ENCODE results near the gene EVI2B. TPM values are rescaled to one million over a fixed set of nuclear protein-coding genes. Genes with fewer than 3 reads are reported as not detected.

EVI2B gene
- total RNA-seq, 1 donor from 2014 or later, result not detected

DNA sequence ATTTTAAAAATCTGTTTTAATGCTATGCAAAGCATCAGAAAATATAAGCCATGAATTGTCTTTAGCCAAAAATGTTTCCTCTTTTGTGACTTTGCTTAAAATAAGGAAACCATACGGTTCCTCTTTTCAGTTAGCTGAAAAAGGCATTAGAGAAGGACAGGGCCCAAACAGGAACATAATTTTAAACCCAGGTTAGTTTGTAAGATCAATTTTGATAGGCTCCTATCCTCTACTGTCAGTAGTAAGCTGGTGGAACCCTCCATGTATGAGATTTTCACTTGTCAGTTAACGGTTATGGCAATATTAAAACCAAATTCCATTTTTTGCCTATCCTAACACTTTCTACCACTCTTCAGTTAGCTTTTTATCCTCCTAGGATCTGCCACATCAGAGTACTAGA lies 4.3 kb downstream of the EVI2B start:
- no peaks in the 10 kb centered on the region for H3K27me3 ChIP-seq (ENCODE audit: control insufficient read depth, insufficient read depth, low read length)
- no peak for DNase-seq (ENCODE audit: low read depth)
- H3K36me3 ChIP-seq (ENCODE audit: control insufficient read depth, insufficient read depth, low read length), result no peaks in the 10 kb centered on the region
- no peak overlapping the region for H3K4me3 ChIP-seq (ENCODE audit: low read depth, low read length)
- TF ChIP-seq CTCF (IDR thresholded peaks at IDR 0.05; ENCODE audit: insufficient read depth, low read length, poor library complexity, severe bottlenecking), result no peak

GRCh38 chr17:31308372-31309334 lies 5.2 kb downstream of the EVI2B start:
- no peak for DNase-seq (ENCODE audit: low read depth)

GRCh38 chr17:31307640-31308039 lies 6.2 kb downstream of the EVI2B start:
- no peak for DNase-seq (ENCODE audit: low read depth)
- no peak for TF ChIP-seq CTCF (IDR thresholded peaks at IDR 0.05; ENCODE audit: insufficient read depth, low read length, poor library complexity, severe bottlenecking)
- no peaks in the 10 kb centered on the region for H3K27me3 ChIP-seq (ENCODE audit: control insufficient read depth, insufficient read depth, low read length)
- no peak overlapping the region for H3K4me3 ChIP-seq (ENCODE audit: low read depth, low read length)
- no peaks in the 10 kb centered on the region for H3K36me3 ChIP-seq (ENCODE audit: control insufficient read depth, insufficient read depth, low read length)

More at GRCh38 chr17:31308372-31309334, 5.2 kb downstream of the EVI2B start:
- Histone ChIP-seq H3K36me3 (ENCODE audit: control insufficient read depth, insufficient read depth, low read length) (no peaks in the 10 kb centered on the region), H3K27me3 (ENCODE audit: control insufficient read depth, insufficient read depth, low read length) (no peaks in the 10 kb centered on the region), H3K4me3 (ENCODE audit: low read depth, low read length) (no peak overlapping the region)
- TF ChIP-seq CTCF (IDR thresholded peaks at IDR 0.05; ENCODE audit: insufficient read depth, low read length, poor library complexity, severe bottlenecking), result no peak

- TF ChIP-seq CTCF (IDR thresholded peaks at IDR 0.05; ENCODE audit: insufficient read depth, low read length, poor library complexity, severe bottlenecking), result no peak
- H3K36me3 ChIP-seq (ENCODE audit: control insufficient read depth, insufficient read depth, low read length), result no peaks in the 10 kb centered on the region
- no peak for DNase-seq (ENCODE audit: low read depth)
- no peak overlapping the region for H3K4me3 ChIP-seq (ENCODE audit: low read depth, low read length)
- H3K27me3 ChIP-seq (ENCODE audit: control insufficient read depth, insufficient read depth, low read length), result no peaks in the 10 kb centered on the region
Observed at GRCh38 chr17:31299624-31300023, 14.2 kb downstream of the EVI2B start.

GRCh38 chr17:31297090-31297489 lies 16.8 kb downstream of the EVI2B start, which contains the start of gene OMG:
Gene OMG (minus strand): TSS chr17:31297239. CDS start chr17:31296331, 908 bp downstream.
- DNase-seq (ENCODE audit: low read depth), result no peak
- no peaks in the 10 kb centered on the region for H3K36me3 ChIP-seq (ENCODE audit: control insufficient read depth, insufficient read depth, low read length)
- H3K27me3 ChIP-seq (ENCODE audit: control insufficient read depth, insufficient read depth, low read length), result no peaks in the 10 kb centered on the region
- no peak within 1 kb of the TSS for H3K4me3 ChIP-seq (ENCODE audit: low read depth, low read length)
- TF ChIP-seq CTCF (IDR thresholded peaks at IDR 0.05; ENCODE audit: insufficient read depth, low read length, poor library complexity, severe bottlenecking), result no peak
